Measurements from ENCODE around the gene NAT9.

Gene NAT9

DNA sequence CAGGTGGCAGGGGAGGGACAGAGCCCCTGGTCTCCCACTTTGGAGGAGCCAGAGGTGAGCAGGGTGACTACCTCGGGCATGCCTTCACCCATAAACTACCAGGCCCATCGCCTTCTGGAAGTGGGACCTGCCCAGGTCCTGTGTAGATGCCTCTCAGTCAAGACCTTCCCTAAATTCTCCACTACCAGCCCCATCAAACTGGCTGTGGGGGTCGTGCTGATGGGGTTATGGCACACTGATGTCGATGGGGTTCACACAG is 44.9 kb downstream of the NAT9 start:
- H3K4me3 ChIP-seq (ENCODE audit: low read depth, low read length): no peak overlapping the region

DNA sequence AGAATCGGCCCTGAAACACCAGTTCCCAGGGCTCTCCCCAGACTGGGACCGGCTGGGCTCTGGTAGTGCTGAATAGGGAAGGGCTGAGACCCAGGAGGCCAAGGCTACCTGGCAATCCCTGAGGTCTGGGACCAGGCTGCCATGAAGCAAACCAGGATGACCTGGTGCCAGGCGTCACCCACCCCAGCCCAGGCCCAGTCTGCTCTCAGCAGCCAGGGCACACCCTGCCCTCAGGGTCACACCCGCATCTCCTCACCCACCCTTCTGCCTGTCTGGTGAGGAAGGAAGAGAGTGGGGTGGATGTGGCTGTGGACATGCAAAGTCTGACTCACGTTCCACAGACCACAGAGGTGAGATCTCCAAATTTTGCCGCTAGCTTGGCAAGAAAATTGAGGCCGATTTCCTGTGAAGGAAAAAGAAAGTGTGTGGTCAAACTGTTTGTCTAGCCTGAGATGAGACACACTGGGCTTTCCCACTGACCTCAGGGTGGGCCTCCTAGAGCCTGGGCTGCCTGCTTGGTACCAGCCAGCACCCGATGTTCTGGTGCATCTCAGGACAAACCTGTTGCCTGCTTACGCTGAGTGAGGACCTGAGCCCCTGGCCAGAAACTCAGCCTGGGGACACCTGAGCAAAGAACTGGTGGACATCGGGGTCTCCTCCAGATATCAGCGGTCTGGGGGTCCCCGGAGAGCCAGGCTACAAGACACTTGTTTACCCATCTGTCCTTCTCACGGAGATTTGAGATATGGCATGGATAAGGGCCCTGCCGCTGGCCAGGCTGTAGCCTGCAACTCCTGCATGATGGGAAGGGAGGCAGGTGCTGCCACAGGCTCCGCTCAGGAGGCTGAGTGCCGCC is 45.4 kb downstream of the NAT9 start:
- H3K4me3 ChIP-seq (ENCODE audit: low read depth, low read length): no peak overlapping the region

DNA sequence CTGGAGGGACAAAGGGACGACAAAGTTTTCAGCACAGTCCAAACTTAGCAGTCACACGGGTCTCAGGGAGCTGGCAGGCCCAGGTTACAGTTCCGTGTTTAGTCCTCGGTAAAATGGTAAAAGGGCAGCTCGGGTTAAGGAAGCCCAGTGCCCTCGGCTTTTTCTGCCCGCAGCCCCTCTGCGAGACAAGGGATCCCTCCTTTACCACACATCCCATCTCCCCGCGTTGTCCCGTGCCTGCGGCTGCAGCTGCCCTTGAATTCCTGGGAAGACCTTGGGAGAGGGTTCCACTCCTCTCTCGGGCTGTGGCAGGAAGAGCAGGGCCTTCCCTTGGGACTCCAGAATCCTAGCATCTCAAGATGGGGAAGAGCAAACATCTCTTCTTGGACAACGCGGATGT is 46.3 kb downstream of the NAT9 start:
- H3K4me3 ChIP-seq (ENCODE audit: low read depth, low read length): no peak overlapping the region

DNA sequence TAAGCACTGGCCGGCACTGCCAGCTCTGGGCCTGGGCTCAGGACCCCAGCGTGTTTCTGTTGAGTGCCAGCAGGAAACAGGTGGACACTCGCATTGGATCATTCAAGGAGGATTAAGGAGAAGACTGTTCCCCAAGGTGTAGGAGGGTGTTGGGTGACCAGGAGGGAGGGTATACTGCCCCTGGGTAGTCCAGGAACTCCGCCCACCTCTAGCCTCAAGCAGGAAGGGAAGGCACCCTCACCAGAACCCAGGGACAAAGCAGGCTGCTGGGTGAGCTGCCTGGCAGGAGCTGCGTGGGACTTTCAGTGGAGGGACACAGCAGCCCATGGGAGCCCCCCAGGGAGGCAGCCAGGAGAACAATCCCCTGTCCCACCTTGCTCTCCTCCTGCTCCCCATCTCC is 46.8 kb downstream of the NAT9 start:
- no peak overlapping the region for H3K4me3 ChIP-seq (ENCODE audit: low read depth, low read length)

DNA sequence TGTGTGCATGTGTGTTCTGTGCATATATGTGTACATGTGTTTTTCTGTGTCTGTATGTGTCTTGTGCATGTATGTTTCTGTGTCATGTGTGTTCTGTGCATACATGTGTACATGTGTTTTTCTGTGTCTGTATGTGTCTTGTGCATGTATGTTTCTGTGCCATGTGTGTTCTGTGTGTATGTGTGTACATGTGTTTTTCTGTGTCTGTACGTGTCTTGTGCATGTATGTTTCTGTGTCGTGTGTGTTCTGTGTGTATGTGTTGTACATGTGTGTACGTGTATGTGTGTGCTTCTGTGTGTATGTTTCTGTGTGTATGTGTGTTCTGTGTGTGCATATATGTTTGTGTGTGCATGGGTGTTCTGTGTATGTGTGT is 47.5 kb downstream of the NAT9 start:
- no peak overlapping the region for H3K4me3 ChIP-seq (ENCODE audit: low read depth, low read length)

DNA sequence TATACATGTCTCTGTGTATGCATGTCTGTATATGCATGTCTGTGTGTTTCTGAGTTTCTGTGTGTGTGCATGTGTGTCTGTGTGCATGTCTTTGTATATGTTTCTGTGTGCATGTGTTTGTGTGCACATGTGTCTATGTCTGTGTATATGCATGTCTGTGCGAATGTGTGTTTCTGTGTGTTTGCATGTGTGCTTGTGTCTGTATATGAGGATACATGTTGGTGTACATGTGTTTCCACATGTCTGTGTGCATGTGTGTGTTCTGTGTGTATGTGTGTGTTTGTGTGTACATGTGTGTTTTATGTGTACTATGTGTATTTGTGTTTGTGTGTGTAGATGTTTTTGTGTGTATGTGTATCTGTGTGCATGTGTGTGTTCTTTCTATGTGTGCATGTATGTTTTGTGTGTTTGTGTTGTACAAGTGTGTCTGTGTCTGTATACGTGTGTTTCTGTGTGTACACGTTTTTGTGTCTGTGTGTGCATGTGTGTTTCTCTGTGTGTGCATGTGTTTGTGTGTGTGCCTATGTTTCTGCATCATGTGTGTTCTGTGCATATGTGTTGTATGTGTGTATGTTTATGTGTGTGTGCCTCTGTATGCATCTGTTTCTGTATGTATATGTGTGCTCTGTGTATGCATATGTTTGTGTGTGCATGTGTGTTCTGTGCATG is 48.0 kb downstream of the NAT9 start:
- H3K4me3 ChIP-seq (ENCODE audit: low read depth, low read length): no peak overlapping the region

DNA sequence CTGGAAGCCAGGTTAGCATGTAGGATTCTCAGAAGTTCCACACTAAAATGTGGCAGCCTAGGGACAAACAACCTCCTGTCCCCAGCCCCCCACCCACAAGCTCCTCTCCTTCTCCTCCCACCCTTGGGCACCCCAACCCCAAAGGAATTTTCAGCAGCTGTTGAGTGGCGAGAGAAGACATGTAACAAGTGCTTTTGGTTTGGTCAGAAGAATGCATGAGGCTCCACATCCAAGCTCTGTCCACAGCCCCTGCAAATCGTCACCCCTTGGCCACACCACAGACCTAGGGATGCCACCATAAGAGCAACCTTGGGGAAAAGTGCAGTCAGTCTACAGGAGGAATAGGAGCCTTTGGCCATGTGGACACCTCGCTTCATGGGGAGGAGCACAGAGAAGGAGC is 51.0 kb downstream of the NAT9 start:
- no peak overlapping the region for H3K4me3 ChIP-seq (ENCODE audit: low read depth, low read length)

DNA sequence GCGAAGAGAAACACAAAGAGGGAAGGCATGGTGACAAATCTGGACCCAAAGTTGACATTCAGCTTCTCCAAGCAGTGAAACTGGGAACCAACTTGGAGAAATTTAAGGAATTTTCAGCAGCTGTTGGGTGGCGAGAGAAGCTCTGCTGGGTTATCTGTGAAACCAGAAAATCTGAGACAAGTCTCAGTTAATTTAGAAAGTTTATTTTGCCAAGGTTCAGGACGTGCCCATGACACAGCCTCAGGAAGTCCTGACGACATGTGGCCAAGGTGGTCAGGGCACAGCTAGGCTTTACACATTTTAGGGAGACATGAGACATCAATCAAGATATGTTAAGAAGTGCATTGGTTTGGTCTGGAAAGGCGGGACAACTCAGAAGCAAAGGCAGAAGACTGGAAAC is 52.3 kb downstream of the NAT9 start:
- no peak overlapping the region for H3K4me3 ChIP-seq (ENCODE audit: low read depth, low read length)

DNA sequence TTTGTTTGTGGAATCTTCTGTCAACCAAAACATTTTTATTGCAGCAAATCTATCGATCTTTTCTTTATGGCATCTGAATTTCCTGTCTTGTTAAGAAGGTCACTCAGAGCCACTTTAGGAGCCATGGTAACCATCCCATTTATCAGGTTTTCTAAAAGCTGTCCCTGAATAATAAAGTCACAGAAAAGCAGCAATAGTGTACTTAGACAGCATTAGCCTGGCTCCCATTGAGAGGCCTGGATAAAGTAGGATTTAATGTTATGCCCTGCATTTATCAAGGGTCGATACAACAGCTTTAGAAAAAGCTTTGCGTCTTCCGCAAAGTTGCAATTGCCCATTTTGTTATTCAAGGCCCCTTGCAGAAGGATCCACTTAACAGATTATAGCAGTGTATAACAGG is 53.4 kb downstream of the NAT9 start:
- H3K4me3 ChIP-seq (ENCODE audit: low read depth, low read length): no peak overlapping the region
